H1 (cell line): ENCODE data around the gene IPO7. TPM values are rescaled to one million over a fixed set of nuclear protein-coding genes. Genes with fewer than 3 reads are reported as not detected.

Experiments
- BRCA1 ChIP-seq: IDR thresholded peaks from 2 replicates; pipeline ENCODE4 v1.6.1; 2012; ENCODE audit warnings: low read depth, low read length, improper control_type of control experiment
- CHD2 ChIP-seq: IDR thresholded peaks from 2 replicates; pipeline ENCODE4 v1.6.1; 2012; ENCODE audit warnings: low read length, improper control_type of control experiment
- CHD7 ChIP-seq: fragments of 300-600 bp; sonication (generic); IDR thresholded peaks from 2 replicates; pipeline ENCODE4 v1.7.1; 2012; ENCODE audit warnings: low read length, moderate library complexity, mild to moderate bottlenecking, inconsistent platforms; ENCODE audit not compliant: insufficient replicate concordance
- MAX ChIP-seq: IDR thresholded peaks from 2 replicates; pipeline ENCODE4 v1.6.1; 2012; ENCODE audit warnings: inconsistent platforms
- RNF2 ChIP-seq: fragments of 200-900, 300-1000 bp; sonication (generic); IDR thresholded peaks from 2 replicates; pipeline ENCODE4 v1.7.1; 2016; ENCODE audit warnings: borderline replicate concordance, low read depth, mild to moderate bottlenecking, antibody characterized with exemption, low read length; ENCODE audit not compliant: poor library complexity, severe bottlenecking; ENCODE audit errors: missing control alignments
- RXRA ChIP-seq: IDR thresholded peaks from 2 replicates; pipeline ENCODE4 v1.6.1; 2011; ENCODE audit warnings: low read depth, mild to moderate bottlenecking, low read length, moderate library complexity; ENCODE audit not compliant: insufficient read depth
- SIRT6 ChIP-seq: IDR thresholded peaks from one replicate; pipeline ENCODE4 v1.7.1; 2012; ENCODE audit warnings: low read length, inconsistent platforms
- TAF1 ChIP-seq: IDR thresholded peaks from 2 replicates; pipeline ENCODE4 v1.6.1; 2011; ENCODE audit warnings: mild to moderate bottlenecking, low read depth, low read length
- YY1 ChIP-seq: IDR thresholded peaks from 2 replicates; pipeline ENCODE4 v1.6.1; 2011; ENCODE audit warnings: low read depth, mild to moderate bottlenecking, low read length
- polyA plus RNA-seq, 7 experiments: library from polyadenylated mRNA; depleted of rRNA in 3 of 7; stranded (reverse) in 5 of 7; unstranded in 2 of 7; fragments of >200 nt in 5 of 7; fragments of 200-250 nt in 2 of 7; gene quantifications; 1 replicate in 5 of 7; 2 replicates in 1 of 7; 4 replicates in 1 of 7; pipeline versions ENCODE4 v1.2.1 to v1.2.3, GENCODE V29; 2011 to 2013; ENCODE audit warnings: missing spikeins in 2 of 7, mixed read lengths in 2 of 7
- total RNA-seq: library from RNA; stranded (reverse); fragmentation: NEBNext Ultra II Directional; extraction: Animal tissue kit (Norgen Biotek cat#: 25700); gene quantifications from 2 replicates; pipeline ENCODE4 v1.2.1, GENCODE V29; 2021

The IPO7 gene
- total and polyA plus RNA-seq, 2 of the 8 experiments (the other 6 are each of a cell fraction or from before 2014, with no cell fraction given) = 45.9 to 259 TPM

DNA sequence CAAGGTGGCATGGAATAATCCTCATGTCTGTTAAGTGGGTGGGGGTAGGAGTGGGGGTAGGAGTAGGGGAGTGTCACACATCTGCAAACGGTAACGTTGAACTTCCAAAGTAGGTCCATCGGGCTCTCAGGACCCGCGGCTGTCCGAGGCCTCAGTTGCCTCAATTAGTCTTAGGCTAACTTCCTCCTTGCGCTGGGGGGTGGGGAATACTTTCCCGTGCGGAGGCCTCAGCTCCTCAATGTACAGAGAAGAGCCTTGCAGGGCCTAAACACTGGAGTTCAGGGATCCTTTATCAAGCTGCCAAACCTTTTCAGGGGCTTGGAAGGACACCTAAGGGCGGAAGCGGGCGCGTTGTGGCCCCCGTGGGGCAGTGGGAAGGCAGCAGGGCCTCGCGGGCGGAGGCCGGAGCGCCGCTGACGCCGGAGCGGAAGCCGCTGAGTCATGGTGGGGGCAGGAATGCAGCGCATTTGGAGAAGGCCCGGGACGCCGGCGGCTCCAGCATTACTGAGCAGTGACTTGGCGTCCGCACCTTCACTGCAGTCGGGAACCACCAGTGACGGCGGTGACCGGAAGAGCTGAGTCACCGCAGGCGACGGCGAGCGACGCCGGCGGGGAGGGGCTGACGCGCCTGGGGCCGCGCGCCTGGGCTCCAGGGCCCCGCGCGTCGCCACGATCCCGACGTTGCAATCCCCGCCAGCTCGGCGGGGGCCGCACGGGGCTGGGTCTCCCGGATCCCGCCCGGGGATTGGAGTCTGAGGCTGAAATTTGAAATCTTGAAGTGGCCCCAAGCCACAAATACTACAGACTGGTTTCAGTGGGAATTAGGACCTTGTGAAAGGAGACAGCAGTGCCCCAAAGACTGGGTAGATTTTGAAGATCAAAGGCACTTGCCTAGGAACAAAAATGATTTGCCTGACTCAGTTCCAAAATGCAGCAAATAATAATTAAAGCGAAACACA lies 20.2 kb upstream of the IPO7 start (continued):
- TF ChIP-seq CHD7 = no peak
- no peak for TF ChIP-seq SIRT6
- TF ChIP-seq CHD2 = no peak
- peak; percentile 90 for TF ChIP-seq TAF1
- no peak for TF ChIP-seq YY1
- no peak for TF ChIP-seq RNF2
- 0 out of 2 replicates have a peak, but pooled peaks have one; percentile 12 for TF ChIP-seq BRCA1
- peak; percentile 60 for TF ChIP-seq MAX
- TF ChIP-seq RXRA = no peak
